GM21717 (cell line): ENCODE data around the gene SPECC1.
"Not testable (repeated sequence)": the region's sequence is repeated elsewhere in the genome, so short reads cannot be mapped to it uniquely, and the experiment has no call there.

Source experiments
- ATAC-seq: cut with Tn5 transposase; IDR thresholded peaks from one replicate; pipeline ENCODE4 v1.9.1; 2021; ENCODE audit warnings: mild to moderate bottlenecking, moderate library complexity; ENCODE audit not compliant: unreplicated experiment

Gene SPECC1

GRCh38 chr17:20091174-20092029, 82.2 kb downstream of the SPECC1 start:
- no peak for ATAC-seq

- ATAC-seq = no peak
Measured at GRCh38 chr17:20092261-20092867, 83.2 kb downstream of the SPECC1 start.

GRCh38 chr17:20092973-20093626, 83.9 kb downstream of the SPECC1 start:
- ATAC-seq = no peak

GRCh38 chr17:20094777-20095176, 85.6 kb downstream of the SPECC1 start:
- no peak for ATAC-seq

- ATAC-seq = no peak
Measured at GRCh38 chr17:20095336-20096080, 86.3 kb downstream of the SPECC1 start.

GRCh38 chr17:20096430-20096829, 87.3 kb downstream of the SPECC1 start:
- no peak for ATAC-seq

- no peak for ATAC-seq
Measured at GRCh38 chr17:20097330-20097729, 88.2 kb downstream of the SPECC1 start.

GRCh38 chr17:20098314-20098713, 89.2 kb downstream of the SPECC1 start:
- ATAC-seq = no peak

- ATAC-seq = not testable (repeated sequence)
Measured at GRCh38 chr17:20100806-20101205, 91.6 kb downstream of the SPECC1 start.

GRCh38 chr17:20103454-20104446, 94.6 kb downstream of the SPECC1 start:
- ATAC-seq = no peak

- ATAC-seq = no peak
Measured at GRCh38 chr17:20105539-20106280, 96.6 kb downstream of the SPECC1 start.

- ATAC-seq = not testable (repeated sequence)
Measured at GRCh38 chr17:20106446-20106845, 97.3 kb downstream of the SPECC1 start.

GRCh38 chr17:20109076-20109475, 99.9 kb downstream of the SPECC1 start:
- ATAC-seq = no peak

GRCh38 chr17:20111538-20111937, 102.4 kb downstream of the SPECC1 start:
- ATAC-seq = no peak

- ATAC-seq = no peak
Measured at GRCh38 chr17:20114466-20114865, 105.3 kb downstream of the SPECC1 start.

GRCh38 chr17:20116683-20117309, 107.6 kb downstream of the SPECC1 start:
- ATAC-seq = no peak

GRCh38 chr17:20118280-20118679, 109.1 kb downstream of the SPECC1 start:
- no peak for ATAC-seq

GRCh38 chr17:20120836-20121235, 111.7 kb downstream of the SPECC1 start:
- no peak for ATAC-seq
